ENCODE data around the gene CDH10. TPM values are rescaled to one million over a fixed set of nuclear protein-coding genes. Genes with fewer than 3 reads are reported as not detected.

CDH10 gene
- total and polyA plus RNA-seq, 4 donors, result 0.09 TPM; not detected in 3

DNA sequence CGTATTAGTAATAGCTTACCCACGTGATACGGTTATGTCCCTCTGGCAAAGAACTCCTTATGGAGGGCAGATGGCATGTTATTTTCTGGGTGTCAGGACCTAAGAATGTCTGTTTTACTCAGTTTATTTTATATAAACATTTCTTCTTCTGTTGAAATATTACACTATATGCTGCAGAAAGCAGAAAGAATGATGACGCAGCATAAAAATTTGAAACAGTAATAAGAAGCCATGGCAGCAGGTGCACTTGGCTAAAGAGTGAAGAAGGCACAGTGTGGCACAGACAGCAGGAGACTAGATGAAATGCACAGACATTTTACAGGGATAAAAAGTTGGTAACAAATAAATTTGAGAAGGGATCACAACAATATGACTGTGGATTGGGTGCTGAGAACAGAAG, 46.3 kb upstream of the CDH10 start:
- TF ChIP-seq RAD21 (IDR thresholded peaks at IDR 0.05), result no peak
- H3K27me3 ChIP-seq (ENCODE audit: control insufficient read depth in 4 of 4, insufficient read depth in 4 of 4, low read length in 3 of 4), result no peaks in the 10 kb centered on the region
- H3K9ac ChIP-seq (ENCODE audit: low read depth in 1 of 2, low read length in 2 of 2), result no peak overlapping the region
- no peak for DNase-seq (ENCODE audit: low spot score)
- H3K27ac ChIP-seq (ENCODE audit: low read depth in 1 of 2, low read length in 2 of 2), result no peak overlapping the region
- 88% methylated on average over 4 of the region's 4 CpGs for WGBS
- H3K4me1 ChIP-seq (ENCODE audit: control insufficient read depth in 4 of 4, insufficient read depth in 4 of 4, low read length in 3 of 4), result no peaks in the 10 kb centered on the region
- H3K36me3 ChIP-seq (ENCODE audit: control insufficient read depth in 4 of 4, insufficient read depth in 3 of 4, low read depth in 1 of 4, low read length in 3 of 4), result no peaks in the 10 kb centered on the region
- H3K4me3 ChIP-seq (ENCODE audit: low read depth in 1 of 3, low read length in 3 of 3), result no peak overlapping the region
- H3K9me3 ChIP-seq (ENCODE audit: control insufficient read depth in 4 of 4, low read length in 3 of 4), result no peaks in the 10 kb centered on the region

DNA sequence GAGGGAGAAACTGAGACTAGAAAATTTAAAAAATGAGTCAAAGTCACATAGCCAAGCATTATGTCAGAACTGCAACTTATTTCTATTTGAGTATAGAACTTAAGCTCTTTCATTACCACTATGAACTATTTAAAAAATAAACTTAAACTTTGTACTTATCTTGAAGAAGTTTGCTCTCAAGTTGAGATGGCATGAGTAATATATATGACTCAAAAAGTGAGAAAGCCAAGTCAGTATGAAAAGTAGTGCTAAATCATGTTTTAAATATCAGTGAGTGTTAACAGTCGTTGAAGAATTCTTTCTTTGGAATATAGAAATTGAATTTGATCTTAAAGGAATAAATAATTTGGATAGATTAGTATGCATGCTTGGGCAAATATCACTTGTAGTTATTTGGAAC, 36.3 kb upstream of the CDH10 start:
- TF ChIP-seq YY1 (IDR thresholded peaks at IDR 0.05), result no peak
- no peak for TF ChIP-seq JUND (IDR thresholded peaks at IDR 0.05)
- TF ChIP-seq HNF4A (conservative IDR thresholded peaks at IDR 0.05), result no peak
- TF ChIP-seq, protein P1, sequence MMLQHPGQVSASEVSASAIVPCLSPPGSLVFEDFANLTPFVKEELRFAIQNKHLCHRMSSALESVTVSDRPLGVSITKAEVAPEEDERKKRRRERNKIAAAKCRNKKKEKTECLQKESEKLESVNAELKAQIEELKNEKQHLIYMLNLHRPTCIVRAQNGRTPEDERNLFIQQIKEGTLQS (IDR thresholded peaks at IDR 0.05), result no peak
- no peak for TF ChIP-seq NR2F2 (IDR thresholded peaks at IDR 0.05)
- TF ChIP-seq FOXA1 (IDR thresholded peaks at IDR 0.05), result no peak
- TF ChIP-seq, protein P2, sequence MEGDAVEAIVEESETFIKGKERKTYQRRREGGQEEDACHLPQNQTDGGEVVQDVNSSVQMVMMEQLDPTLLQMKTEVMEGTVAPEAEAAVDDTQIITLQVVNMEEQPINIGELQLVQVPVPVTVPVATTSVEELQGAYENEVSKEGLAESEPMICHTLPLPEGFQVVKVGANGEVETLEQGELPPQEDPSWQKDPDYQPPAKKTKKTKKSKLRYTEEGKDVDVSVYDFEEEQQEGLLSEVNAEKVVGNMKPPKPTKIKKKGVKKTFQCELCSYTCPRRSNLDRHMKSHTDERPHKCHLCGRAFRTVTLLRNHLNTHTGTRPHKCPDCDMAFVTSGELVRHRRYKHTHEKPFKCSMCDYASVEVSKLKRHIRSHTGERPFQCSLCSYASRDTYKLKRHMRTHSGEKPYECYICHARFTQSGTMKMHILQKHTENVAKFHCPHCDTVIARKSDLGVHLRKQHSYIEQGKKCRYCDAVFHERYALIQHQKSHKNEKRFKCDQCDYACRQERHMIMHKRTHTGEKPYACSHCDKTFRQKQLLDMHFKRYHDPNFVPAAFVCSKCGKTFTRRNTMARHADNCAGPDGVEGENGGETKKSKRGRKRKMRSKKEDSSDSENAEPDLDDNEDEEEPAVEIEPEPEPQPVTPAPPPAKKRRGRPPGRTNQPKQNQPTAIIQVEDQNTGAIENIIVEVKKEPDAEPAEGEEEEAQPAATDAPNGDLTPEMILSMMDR (IDR thresholded peaks at IDR 0.05; ENCODE audit: low read depth, low read length, missing input control), result no peak
- TF ChIP-seq SP1 (IDR thresholded peaks at IDR 0.05), result no peak
- TF ChIP-seq HNF4G (IDR thresholded peaks at IDR 0.05), result no peak
- TF ChIP-seq EGR1 (IDR thresholded peaks at IDR 0.05; ENCODE audit: low read depth in 2 of 2), result no peak
- no peak overlapping the region for H3K4me3 ChIP-seq (ENCODE audit: low read depth in 1 of 3, low read length in 3 of 3)
- no peaks in the 10 kb centered on the region for H3K27me3 ChIP-seq (ENCODE audit: control insufficient read depth in 4 of 4, insufficient read depth in 4 of 4, low read length in 3 of 4)
- H3K36me3 ChIP-seq (ENCODE audit: control insufficient read depth in 4 of 4, insufficient read depth in 3 of 4, low read depth in 1 of 4, low read length in 3 of 4), result no peaks in the 10 kb centered on the region
- 58% methylated on average over 1 of the region's 1 CpG for WGBS
- DNase-seq (ENCODE audit: low spot score), result no peak
- H3K9ac ChIP-seq (ENCODE audit: low read depth in 1 of 2, low read length in 2 of 2), result no peak overlapping the region
- H3K9me3 ChIP-seq (ENCODE audit: control insufficient read depth in 4 of 4, low read length in 3 of 4), result peaks cover 0 to 6% (median 5%) of the 10 kb centered on the region in 4 donors
- H3K4me1 ChIP-seq (ENCODE audit: control insufficient read depth in 4 of 4, insufficient read depth in 4 of 4, low read length in 3 of 4), result no peaks in the 10 kb centered on the region
- no peak overlapping the region for H3K27ac ChIP-seq (ENCODE audit: low read depth in 1 of 2, low read length in 2 of 2)

DNA sequence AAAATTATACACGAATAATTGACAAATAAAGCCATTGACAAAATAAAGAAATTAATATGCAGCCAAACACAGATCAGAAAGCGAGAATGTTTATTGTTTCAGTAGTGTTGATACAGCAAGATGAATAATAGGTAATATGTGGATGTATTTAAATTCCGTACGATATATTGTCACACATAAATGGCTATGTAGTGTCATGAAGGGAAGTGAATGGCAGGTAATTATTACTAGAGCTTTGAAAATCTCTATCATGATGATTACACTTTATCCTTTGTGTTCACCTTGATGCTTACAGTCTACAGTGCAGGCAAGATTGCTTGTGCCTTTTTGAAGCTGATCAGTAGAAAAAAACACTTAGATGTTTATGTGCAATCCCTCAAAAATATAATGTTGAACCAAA, 23.3 kb upstream of the CDH10 start:
- no peak for DNase-seq (ENCODE audit: low spot score)
- 81% methylated on average over 4 of the region's 4 CpGs for WGBS
- Histone ChIP-seq H3K27ac (ENCODE audit: low read depth in 1 of 2, low read length in 2 of 2) (no peak overlapping the region), H3K4me3 (ENCODE audit: low read depth in 1 of 3, low read length in 3 of 3) (no peak overlapping the region), H3K9ac (ENCODE audit: low read depth in 1 of 2, low read length in 2 of 2) (no peak overlapping the region), H3K36me3 (ENCODE audit: control insufficient read depth in 4 of 4, insufficient read depth in 3 of 4, low read depth in 1 of 4, low read length in 3 of 4) (no peaks in the 10 kb centered on the region), H3K4me1 (ENCODE audit: control insufficient read depth in 4 of 4, insufficient read depth in 4 of 4, low read length in 3 of 4) (no peaks in the 10 kb centered on the region), H3K9me3 (ENCODE audit: control insufficient read depth in 4 of 4, low read length in 3 of 4) (no peaks in the 10 kb centered on the region), H3K27me3 (ENCODE audit: control insufficient read depth in 4 of 4, insufficient read depth in 4 of 4, low read length in 3 of 4) (peaks cover 0 to 2% (median 0%) of the 10 kb centered on the region in 4 donors)
- TF ChIP-seq, protein P3, sequence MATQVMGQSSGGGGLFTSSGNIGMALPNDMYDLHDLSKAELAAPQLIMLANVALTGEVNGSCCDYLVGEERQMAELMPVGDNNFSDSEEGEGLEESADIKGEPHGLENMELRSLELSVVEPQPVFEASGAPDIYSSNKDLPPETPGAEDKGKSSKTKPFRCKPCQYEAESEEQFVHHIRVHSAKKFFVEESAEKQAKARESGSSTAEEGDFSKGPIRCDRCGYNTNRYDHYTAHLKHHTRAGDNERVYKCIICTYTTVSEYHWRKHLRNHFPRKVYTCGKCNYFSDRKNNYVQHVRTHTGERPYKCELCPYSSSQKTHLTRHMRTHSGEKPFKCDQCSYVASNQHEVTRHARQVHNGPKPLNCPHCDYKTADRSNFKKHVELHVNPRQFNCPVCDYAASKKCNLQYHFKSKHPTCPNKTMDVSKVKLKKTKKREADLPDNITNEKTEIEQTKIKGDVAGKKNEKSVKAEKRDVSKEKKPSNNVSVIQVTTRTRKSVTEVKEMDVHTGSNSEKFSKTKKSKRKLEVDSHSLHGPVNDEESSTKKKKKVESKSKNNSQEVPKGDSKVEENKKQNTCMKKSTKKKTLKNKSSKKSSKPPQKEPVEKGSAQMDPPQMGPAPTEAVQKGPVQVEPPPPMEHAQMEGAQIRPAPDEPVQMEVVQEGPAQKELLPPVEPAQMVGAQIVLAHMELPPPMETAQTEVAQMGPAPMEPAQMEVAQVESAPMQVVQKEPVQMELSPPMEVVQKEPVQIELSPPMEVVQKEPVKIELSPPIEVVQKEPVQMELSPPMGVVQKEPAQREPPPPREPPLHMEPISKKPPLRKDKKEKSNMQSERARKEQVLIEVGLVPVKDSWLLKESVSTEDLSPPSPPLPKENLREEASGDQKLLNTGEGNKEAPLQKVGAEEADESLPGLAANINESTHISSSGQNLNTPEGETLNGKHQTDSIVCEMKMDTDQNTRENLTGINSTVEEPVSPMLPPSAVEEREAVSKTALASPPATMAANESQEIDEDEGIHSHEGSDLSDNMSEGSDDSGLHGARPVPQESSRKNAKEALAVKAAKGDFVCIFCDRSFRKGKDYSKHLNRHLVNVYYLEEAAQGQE (IDR thresholded peaks at IDR 0.05), result no peak
- TF ChIP-seq JUND (IDR thresholded peaks at IDR 0.05) (no peak), HNF4A (conservative IDR thresholded peaks at IDR 0.05) (no peak), FOXA1 (IDR thresholded peaks at IDR 0.05) (no peak), EGR1 (IDR thresholded peaks at IDR 0.05; ENCODE audit: low read depth in 2 of 2) (no peak), TAF1 (conservative IDR thresholded peaks at IDR 0.05) (no peak), HNF4G (IDR thresholded peaks at IDR 0.05) (no peak), NR2F2 (IDR thresholded peaks at IDR 0.05) (no peak)
- TF ChIP-seq, protein P2 (IDR thresholded peaks at IDR 0.05; ENCODE audit: low read depth, low read length, missing input control), result no peak
- TF ChIP-seq, protein P1 (IDR thresholded peaks at IDR 0.05), result no peak
- TF ChIP-seq, protein P4, sequence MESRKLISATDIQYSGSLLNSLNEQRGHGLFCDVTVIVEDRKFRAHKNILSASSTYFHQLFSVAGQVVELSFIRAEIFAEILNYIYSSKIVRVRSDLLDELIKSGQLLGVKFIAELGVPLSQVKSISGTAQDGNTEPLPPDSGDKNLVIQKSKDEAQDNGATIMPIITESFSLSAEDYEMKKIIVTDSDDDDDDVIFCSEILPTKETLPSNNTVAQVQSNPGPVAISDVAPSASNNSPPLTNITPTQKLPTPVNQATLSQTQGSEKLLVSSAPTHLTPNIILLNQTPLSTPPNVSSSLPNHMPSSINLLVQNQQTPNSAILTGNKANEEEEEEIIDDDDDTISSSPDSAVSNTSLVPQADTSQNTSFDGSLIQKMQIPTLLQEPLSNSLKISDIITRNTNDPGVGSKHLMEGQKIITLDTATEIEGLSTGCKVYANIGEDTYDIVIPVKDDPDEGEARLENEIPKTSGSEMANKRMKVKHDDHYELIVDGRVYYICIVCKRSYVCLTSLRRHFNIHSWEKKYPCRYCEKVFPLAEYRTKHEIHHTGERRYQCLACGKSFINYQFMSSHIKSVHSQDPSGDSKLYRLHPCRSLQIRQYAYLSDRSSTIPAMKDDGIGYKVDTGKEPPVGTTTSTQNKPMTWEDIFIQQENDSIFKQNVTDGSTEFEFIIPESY (IDR thresholded peaks at IDR 0.05), result no peak
